GM03348 (cell line): ENCODE results near the gene PLXNC1.

Experiments used
- DNase-seq: peaks from one replicate; pipeline ENCODE4 v3.0.0; 2012; ENCODE audit warnings: low spot score

Gene PLXNC1

GRCh38 chr12:94147991-94148738 lies at the start of gene PLXNC1:
PLXNC1 (plus strand) TSS chr12:94148577; CDS start chr12:94148972, 395 bp downstream.
- DNase-seq: no peak

- DNase-seq: no peak
Measured at GRCh38 chr12:94099191-94099590, 49.2 kb upstream of the PLXNC1 start.

- DNase-seq: peak; percentile 13
Measured at GRCh38 chr12:94099632-94100031, 48.7 kb upstream of the PLXNC1 start.

GRCh38 chr12:94100211-94100627 lies 48.2 kb upstream of the PLXNC1 start:
- no peak for DNase-seq

GRCh38 chr12:94100990-94101737 lies 47.2 kb upstream of the PLXNC1 start:
- peak; percentile 90 for DNase-seq

GRCh38 chr12:94101738-94102660 lies 46.4 kb upstream of the PLXNC1 start:
- DNase-seq: peak; percentile 89

GRCh38 chr12:94103986-94104385 lies 44.4 kb upstream of the PLXNC1 start:
- DNase-seq: no peak

GRCh38 chr12:94107910-94108309 lies 40.5 kb upstream of the PLXNC1 start:
- DNase-seq: no peak

- peak; percentile 40 for DNase-seq
Measured at GRCh38 chr12:94109160-94109559, 39.2 kb upstream of the PLXNC1 start.

- no peak for DNase-seq
Measured at GRCh38 chr12:94110258-94110657, 38.1 kb upstream of the PLXNC1 start.

GRCh38 chr12:94111302-94111701 lies 37.1 kb upstream of the PLXNC1 start:
- no peak for DNase-seq

- no peak for DNase-seq
Measured at GRCh38 chr12:94112121-94112520, 36.3 kb upstream of the PLXNC1 start.

GRCh38 chr12:94114166-94114565 lies 34.2 kb upstream of the PLXNC1 start:
- DNase-seq: no peak

- DNase-seq: no peak
Measured at GRCh38 chr12:94116191-94116590, 32.2 kb upstream of the PLXNC1 start.

- DNase-seq: no peak
Measured at GRCh38 chr12:94121886-94122285, 26.5 kb upstream of the PLXNC1 start.

- no peak for DNase-seq
Measured at GRCh38 chr12:94122591-94122990, 25.8 kb upstream of the PLXNC1 start.

GRCh38 chr12:94123127-94123526 lies 25.2 kb upstream of the PLXNC1 start:
- no peak for DNase-seq

GRCh38 chr12:94126067-94126466 lies 22.3 kb upstream of the PLXNC1 start:
- no peak for DNase-seq

- DNase-seq: no peak
Measured at GRCh38 chr12:94127239-94128131, 20.9 kb upstream of the PLXNC1 start.

GRCh38 chr12:94128280-94128679 lies 20.1 kb upstream of the PLXNC1 start:
- no peak for DNase-seq
